Duodenal mucosa (tissue), 2 donors: ENCODE measurements around the gene CLPSL2.

Experiments
- H3K27ac ChIP-seq: one replicate; pipeline ENCODE4 v1.7.0; 2013; ENCODE audit warnings: low read depth, low read length
- H3K27me3 ChIP-seq, 2 donors: one replicate each; pipeline ENCODE4 v1.7.0; 2013; ENCODE audit warnings: low read length in 2 of 2, control low read depth in 1 of 2; ENCODE audit not compliant: insufficient read depth in 2 of 2, control insufficient read depth in 1 of 2
- H3K36me3 ChIP-seq, 2 donors: one replicate each; pipeline ENCODE4 v1.7.0; 2013; ENCODE audit warnings: low read length in 2 of 2, control low read depth in 1 of 2; ENCODE audit not compliant: insufficient read depth in 2 of 2, control insufficient read depth in 1 of 2
- H3K4me1 ChIP-seq, 2 donors: one replicate each; pipeline ENCODE4 v1.7.0; 2013; ENCODE audit warnings: low read length in 2 of 2, control low read depth in 1 of 2; ENCODE audit not compliant: insufficient read depth in 2 of 2, control insufficient read depth in 1 of 2
- H3K4me3 ChIP-seq, 2 donors: one replicate each; pipeline ENCODE4 v1.7.0; 2013; ENCODE audit warnings: low read length in 2 of 2, low read depth in 1 of 2
- H3K9ac ChIP-seq, 2 donors: one replicate each; pipeline ENCODE4 v1.7.0; 2013; ENCODE audit warnings: low read length in 2 of 2, low read depth in 1 of 2
- H3K9me3 ChIP-seq, 2 donors: one replicate each; pipeline ENCODE4 v1.7.0; 2013; ENCODE audit warnings: low read length in 2 of 2, control low read depth in 1 of 2; ENCODE audit not compliant: control insufficient read depth in 1 of 2

The CLPSL2 gene

DNA sequence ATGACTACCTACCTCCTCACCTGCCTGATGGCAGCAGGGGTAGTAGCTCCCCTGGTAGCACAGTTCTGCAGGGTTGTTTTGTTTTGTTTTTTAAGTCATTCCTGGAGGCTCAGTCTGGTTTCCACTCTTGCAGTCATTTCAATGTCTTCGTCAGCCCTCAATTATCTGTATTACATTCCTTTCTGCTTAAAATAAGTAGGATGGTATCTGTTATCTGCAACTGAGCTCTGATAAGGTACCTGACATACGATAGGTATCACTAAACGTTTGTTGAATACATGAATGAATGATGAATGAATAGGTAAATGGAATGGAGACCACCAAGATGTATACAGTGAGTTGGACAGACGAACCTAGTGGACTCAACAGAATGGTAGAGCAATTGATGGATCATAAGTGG is 7.2 kb upstream of the CLPSL2 start:
- Histone ChIP-seq H3K27me3 (peaks cover 3 to 8% of the 10 kb centered on the region in 2 donors), H3K36me3 (no peaks in the 10 kb centered on the region), H3K9me3 (no peaks in the 10 kb centered on the region), H3K9ac (no peak overlapping the region), H3K4me1 (no peaks in the 10 kb centered on the region), H3K4me3 (no peak overlapping the region), H3K27ac (no peak overlapping the region)

DNA sequence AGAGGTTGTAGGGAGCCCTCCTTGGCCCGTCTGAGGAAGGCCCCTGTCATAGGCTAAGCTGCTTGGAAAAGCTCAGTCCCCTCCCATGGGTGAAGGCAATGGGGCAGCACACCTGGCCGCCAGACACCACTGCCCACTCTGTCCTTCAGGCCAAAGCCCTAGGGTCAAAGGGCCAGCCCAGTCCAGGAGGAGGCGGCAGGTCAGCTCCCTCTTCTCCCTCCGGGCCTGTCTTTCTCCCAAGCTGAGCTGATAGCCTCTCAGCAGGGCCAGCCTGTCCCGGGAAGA is 5.1 kb upstream of the CLPSL2 start:
- no peaks in the 10 kb centered on the region for H3K4me1 ChIP-seq
- no peak overlapping the region for H3K4me3 ChIP-seq
- H3K27ac ChIP-seq: no peak overlapping the region
- H3K9ac ChIP-seq: no peak overlapping the region
- peaks cover 3 to 12% of the 10 kb centered on the region in 2 donors for H3K27me3 ChIP-seq
- no peaks in the 10 kb centered on the region for H3K36me3 ChIP-seq
- H3K9me3 ChIP-seq: no peaks in the 10 kb centered on the region

DNA sequence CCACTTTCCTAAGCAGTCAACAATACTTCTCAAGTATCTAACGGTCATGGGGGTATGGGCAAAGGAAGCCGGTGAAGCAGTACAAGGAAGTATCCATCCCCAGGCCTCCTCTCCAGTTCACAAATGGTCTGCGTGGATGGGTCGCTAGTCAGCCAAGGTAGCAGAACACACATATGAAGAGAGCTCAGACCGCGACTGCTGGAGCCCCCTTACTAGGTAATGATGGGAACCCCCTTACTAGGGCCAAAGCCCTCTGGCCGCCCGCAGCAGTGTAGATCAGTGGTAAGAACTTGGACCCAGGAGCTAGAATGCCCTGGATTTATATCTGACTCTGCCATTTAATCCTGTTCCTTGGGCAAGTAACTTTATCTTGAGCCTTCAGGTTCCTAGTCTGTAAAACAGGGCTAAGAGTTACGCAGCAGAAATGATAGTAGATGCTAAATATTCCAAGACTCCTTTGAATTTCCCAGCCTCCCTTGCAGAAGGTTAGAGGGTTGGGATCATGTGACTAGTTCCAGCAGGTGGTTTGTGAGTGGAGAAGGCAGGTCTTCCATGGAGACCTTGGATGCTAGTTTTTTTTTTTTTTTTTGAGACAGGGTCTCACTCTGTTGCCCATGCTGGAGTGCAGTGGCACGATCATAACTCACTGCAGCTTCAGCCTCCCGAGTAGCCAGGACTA is 2.1 kb upstream of the CLPSL2 start:
- H3K4me3 ChIP-seq: no peak overlapping the region
- no peaks in the 10 kb centered on the region for H3K4me1 ChIP-seq
- H3K9ac ChIP-seq: no peak overlapping the region
- no peaks in the 10 kb centered on the region for H3K9me3 ChIP-seq
- H3K27me3 ChIP-seq: peaks cover 3 to 22% of the 10 kb centered on the region in 2 donors
- H3K27ac ChIP-seq: no peak overlapping the region
- no peaks in the 10 kb centered on the region for H3K36me3 ChIP-seq

DNA sequence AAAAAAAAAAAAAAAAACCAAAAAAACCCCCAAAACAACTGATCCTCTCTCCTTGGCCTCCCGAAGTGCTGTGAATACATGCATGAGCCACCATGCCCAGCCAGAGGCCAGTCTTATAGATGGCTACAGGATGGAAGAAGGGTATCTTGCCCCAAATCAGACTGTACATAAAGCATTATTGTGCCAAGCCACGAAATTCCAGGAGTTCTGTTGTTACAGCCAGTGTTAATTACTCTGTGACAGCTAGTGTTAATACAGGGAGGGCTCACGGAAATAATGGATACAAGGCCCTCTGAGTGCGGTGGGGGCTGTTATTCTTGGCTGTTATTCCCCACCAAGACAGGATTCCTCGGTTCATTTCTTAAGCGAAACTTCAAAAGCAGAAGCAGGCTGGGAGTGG is 1.4 kb upstream of the CLPSL2 start:
- Histone ChIP-seq H3K4me1 (no peaks in the 10 kb centered on the region), H3K36me3 (no peaks in the 10 kb centered on the region), H3K9me3 (no peaks in the 10 kb centered on the region), H3K27ac (no peak overlapping the region), H3K27me3 (peaks cover 3 to 22% of the 10 kb centered on the region in 2 donors), H3K4me3 (no peak overlapping the region), H3K9ac (no peak overlapping the region)

DNA sequence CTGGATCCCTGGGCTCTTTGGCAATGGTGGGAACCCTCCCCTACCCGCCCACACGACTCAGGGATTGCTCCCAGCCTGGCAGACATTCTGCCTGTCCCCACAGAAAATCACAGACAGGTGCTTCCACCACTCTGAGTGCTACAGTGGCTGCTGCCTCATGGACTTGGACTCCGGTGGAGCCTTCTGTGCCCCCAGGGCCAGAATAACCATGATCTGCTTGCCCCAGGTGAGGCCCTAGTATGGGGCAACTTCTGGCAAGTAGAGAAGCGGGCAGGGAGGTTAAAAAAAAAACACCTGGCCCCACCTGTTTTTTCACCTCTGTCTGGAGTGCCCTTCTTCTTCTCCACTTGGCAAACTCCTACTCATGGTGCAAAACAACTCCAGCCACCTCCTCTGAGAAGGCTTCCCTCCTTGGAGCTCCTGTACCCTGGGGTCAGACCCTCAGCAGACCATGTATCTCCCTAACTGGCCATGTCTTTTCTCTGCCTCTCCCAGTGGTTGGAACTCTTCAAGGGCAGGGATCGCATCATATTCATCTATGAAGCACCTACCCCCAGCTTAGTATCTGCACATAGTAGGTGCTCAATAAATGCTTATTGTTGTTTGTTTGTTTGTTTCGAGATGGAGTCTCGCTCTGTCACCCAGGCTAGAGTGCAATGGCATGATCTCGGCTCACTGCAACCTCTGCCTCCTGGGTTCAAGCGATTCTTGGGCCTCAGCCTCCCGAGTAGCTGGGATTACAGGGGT is 1.1 kb downstream of the CLPSL2 start:
- Histone ChIP-seq H3K9me3 (no peaks in the 10 kb centered on the region), H3K4me3 (no peak overlapping the region), H3K36me3 (no peaks in the 10 kb centered on the region), H3K27ac (no peak overlapping the region), H3K9ac (no peak overlapping the region), H3K4me1 (no peaks in the 10 kb centered on the region), H3K27me3 (peaks cover 0 to 22% of the 10 kb centered on the region in 2 donors)

DNA sequence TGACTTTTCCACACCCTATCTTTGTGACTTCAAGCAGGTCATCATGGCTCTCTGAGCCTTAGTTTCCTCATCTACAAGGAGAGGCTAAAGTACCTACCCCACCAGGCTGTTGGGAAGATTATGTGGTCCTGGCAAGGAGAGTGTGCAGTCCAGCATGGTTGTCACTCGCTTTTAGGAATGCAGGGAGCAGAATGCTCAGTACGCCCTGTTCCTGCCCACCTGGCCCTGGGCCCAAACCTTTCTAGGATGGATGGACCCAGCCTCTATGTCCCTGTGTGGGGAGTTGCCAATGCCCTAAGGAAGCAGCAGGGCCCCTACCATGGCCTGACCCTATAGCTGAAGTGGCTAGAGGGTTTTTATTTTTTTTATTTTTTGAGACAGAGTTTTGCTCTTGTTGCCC is 2.0 kb downstream of the CLPSL2 start:
- H3K4me1 ChIP-seq: no peaks in the 10 kb centered on the region

DNA sequence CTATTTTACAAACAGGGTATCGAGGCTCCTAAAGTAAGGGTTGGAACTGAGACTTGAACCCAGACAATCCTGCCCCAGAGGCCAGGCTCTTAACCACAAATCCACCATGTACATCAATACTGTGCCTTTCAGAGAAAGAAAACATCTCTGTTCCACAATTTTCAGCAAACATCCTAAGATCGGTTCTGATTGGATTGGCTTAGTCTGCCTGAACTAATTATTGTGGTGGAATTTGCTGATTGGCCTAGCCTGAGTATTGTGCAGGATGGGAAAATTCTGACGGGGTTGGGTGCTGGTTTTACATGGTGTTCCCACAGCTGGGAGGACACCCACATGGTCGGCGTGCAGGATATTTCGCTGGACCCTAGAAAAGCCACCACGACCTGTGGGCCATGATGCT is 4.3 kb downstream of the CLPSL2 start, which contains the start of gene CLPSL1:
Gene CLPSL1, plus strand, starts transcription at position 301 of the 400 bp plus-strand sequence. Its CDS starts 92 bp downstream, at position 393.
- Histone ChIP-seq H3K4me1 (no peaks in the 10 kb centered on the region), H3K9ac (no peak within 1 kb of the TSS), H3K9me3 (no peaks in the 10 kb centered on the region), H3K27me3 (peaks cover 4 to 13% of the 10 kb centered on the region in 2 donors), H3K4me3 (no peak within 1 kb of the TSS), H3K36me3 (no peaks in the 10 kb centered on the region), H3K27ac (no peak within 1 kb of the TSS)

More for the DNA sequence above, 2.0 kb downstream of the CLPSL2 start:
- Histone ChIP-seq H3K27me3 (peaks cover 0 to 22% of the 10 kb centered on the region in 2 donors), H3K9ac (no peak overlapping the region), H3K9me3 (no peaks in the 10 kb centered on the region), H3K36me3 (no peaks in the 10 kb centered on the region), H3K4me3 (no peak overlapping the region), H3K27ac (no peak overlapping the region)

DNA sequence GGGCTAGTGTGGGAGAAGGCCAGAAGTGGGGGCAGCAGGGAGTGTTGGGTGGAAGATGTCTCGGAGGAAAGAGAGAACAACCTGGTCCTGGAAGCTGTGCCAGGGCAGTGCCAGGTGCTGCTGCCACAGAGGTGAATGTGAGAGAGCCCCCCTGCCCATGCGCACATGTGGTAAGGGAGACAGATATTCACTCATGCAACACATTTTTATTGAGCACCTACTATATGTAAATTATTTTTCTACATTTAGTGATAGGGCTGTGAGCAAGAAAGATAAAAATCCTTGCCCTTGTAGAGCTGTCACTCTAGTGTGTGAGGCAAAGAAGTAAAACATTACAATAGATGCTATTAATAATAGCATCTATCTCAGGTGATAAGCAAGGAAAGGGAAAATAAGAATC is 4.9 kb downstream of the CLPSL2 start:
- H3K9ac ChIP-seq: no peak overlapping the region
- H3K4me3 ChIP-seq: no peak overlapping the region
- no peak overlapping the region for H3K27ac ChIP-seq
- no peaks in the 10 kb centered on the region for H3K9me3 ChIP-seq
- H3K4me1 ChIP-seq: no peaks in the 10 kb centered on the region
- H3K36me3 ChIP-seq: no peaks in the 10 kb centered on the region
- H3K27me3 ChIP-seq: peaks cover 7 to 13% of the 10 kb centered on the region in 2 donors

DNA sequence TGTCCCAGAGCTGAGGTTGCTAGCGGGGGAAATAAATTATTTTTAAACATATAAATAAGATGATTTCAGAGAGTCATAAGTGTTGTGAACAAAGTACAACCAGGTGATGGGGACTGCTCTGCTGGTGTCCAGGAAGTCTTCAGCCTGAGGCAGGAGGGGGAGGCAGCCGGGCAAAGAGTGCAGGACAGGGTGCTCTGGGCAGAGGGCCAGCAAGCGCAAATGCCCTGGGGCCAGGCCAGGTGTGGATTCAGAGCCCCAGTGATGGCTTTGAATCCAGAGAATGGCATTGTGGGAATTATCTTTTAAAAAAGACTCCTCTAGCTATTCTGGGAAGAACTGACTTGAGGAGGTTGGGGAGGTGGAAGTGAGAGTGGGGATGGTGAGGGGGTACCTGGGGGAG is 6.0 kb downstream of the CLPSL2 start:
- Histone ChIP-seq H3K4me1 (peaks cover 0 to 3% of the 10 kb centered on the region in 2 donors), H3K27me3 (peaks cover 14 to 16% of the 10 kb centered on the region in 2 donors)

DNA sequence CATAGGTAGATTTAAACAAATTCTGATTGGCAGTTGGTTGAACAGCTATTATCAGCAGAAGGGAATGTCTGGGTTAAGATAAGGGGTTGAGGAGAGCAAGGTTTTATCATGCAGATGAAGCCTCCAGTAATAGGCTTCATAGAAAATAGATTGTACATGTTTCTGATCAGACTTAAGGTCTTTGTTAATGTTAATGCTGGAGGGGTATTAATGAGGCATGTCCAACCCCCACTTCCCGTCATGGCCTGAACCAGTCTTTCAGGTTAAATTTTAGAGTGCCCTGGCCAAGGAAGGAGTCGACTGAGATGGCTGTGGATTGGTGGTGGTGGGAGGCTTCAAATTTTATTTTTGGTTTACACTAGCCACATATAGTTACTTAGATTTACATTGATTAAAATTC is 7.8 kb downstream of the CLPSL2 start:
- no peak overlapping the region for H3K27ac ChIP-seq
- H3K9ac ChIP-seq: no peak overlapping the region
- H3K9me3 ChIP-seq: no peaks in the 10 kb centered on the region
- H3K4me3 ChIP-seq: no peak overlapping the region
- peaks cover 0 to 3% of the 10 kb centered on the region in 2 donors for H3K4me1 ChIP-seq
- no peaks in the 10 kb centered on the region for H3K36me3 ChIP-seq
- H3K27me3 ChIP-seq: peaks cover 16 to 25% of the 10 kb centered on the region in 2 donors

More for the DNA sequence above, 6.0 kb downstream of the CLPSL2 start:
- H3K9ac ChIP-seq: no peak overlapping the region
- H3K4me3 ChIP-seq: no peak overlapping the region
- no peak overlapping the region for H3K27ac ChIP-seq
- no peaks in the 10 kb centered on the region for H3K36me3 ChIP-seq
- no peaks in the 10 kb centered on the region for H3K9me3 ChIP-seq
